Activated CD4-positive, alpha-beta T cell treated with anti-CD3 and anti-CD28 coated beads, Interleukin-2, Interleukin-4, amounts not matched to agents 100 ng/mL and 50 ng/mL, durations not matched to agents 16 hours and 8 hours (primary cell): ENCODE results near the gene TMEM183A.
A peak's percentile ranks its signal among the peaks of the same experiment; 100 is the strongest.
"Not testable (repeated sequence)": the region's sequence is repeated elsewhere in the genome, so short reads cannot be mapped to it uniquely, and the experiment has no call there.

ENCODE experiments used
- DNase-seq: peaks from one replicate; pipeline ENCODE4 v3.0.0-alpha.2; 2020; ENCODE audit warnings: low spot score

The TMEM183A gene

GRCh38 chr1:203006948-203007871 is at the start of gene TMEM183A:
TMEM183A (plus strand) TSS chr1:203007374; CDS start chr1:203007466, 92 bp downstream.
- DNase-seq = peak; percentile 98

- peak; percentile 92 for DNase-seq
These were observed 49.2 kb upstream of the TMEM183A start, which contains the start of gene ADIPOR1 for GRCh38 chr1:202957733-202958543. ADIPOR1 (minus strand) TSS chr1:202958312; CDS start chr1:202951070, 7,242 bp downstream.

- no peak for DNase-seq
These were observed 48.5 kb upstream of the TMEM183A start for GRCh38 chr1:202958544-202959275.

GRCh38 chr1:202959276-202959620 is 47.9 kb upstream of the TMEM183A start:
- DNase-seq = no peak

GRCh38 chr1:202961220-202961880 is 45.8 kb upstream of the TMEM183A start:
- DNase-seq = no peak

GRCh38 chr1:202964791-202965410 is 42.3 kb upstream of the TMEM183A start:
- no peak for DNase-seq

GRCh38 chr1:202965422-202965821 is 41.8 kb upstream of the TMEM183A start:
- DNase-seq = no peak

- DNase-seq = no peak
These were observed 40.9 kb upstream of the TMEM183A start for GRCh38 chr1:202966006-202966898.

- DNase-seq = peak; percentile 24
These were observed 39.4 kb upstream of the TMEM183A start for GRCh38 chr1:202967684-202968281.

- DNase-seq = no peak
These were observed 38.8 kb upstream of the TMEM183A start for GRCh38 chr1:202968351-202968750.

- DNase-seq = peak; percentile 45
These were observed 38.3 kb upstream of the TMEM183A start for GRCh38 chr1:202968895-202969295.

- DNase-seq = no peak
These were observed 35.1 kb upstream of the TMEM183A start for GRCh38 chr1:202972046-202972445.

- DNase-seq = no peak
These were observed 32.3 kb upstream of the TMEM183A start for GRCh38 chr1:202974856-202975255.

- DNase-seq = no peak
These were observed 30.5 kb upstream of the TMEM183A start for GRCh38 chr1:202976633-202977032.

- DNase-seq = no peak
These were observed 27.7 kb upstream of the TMEM183A start for GRCh38 chr1:202979459-202979858.

- no peak for DNase-seq
These were observed 25.2 kb upstream of the TMEM183A start for GRCh38 chr1:202981939-202982338.

- DNase-seq = no peak
These were observed 24.3 kb upstream of the TMEM183A start for GRCh38 chr1:202982715-202983430.

GRCh38 chr1:202986120-202986519 is 21.1 kb upstream of the TMEM183A start:
- not testable (repeated sequence) for DNase-seq

GRCh38 chr1:202987255-202987654 is 19.9 kb upstream of the TMEM183A start:
- DNase-seq = no peak
